ENCODE results near the gene CCR1.

DNA sequence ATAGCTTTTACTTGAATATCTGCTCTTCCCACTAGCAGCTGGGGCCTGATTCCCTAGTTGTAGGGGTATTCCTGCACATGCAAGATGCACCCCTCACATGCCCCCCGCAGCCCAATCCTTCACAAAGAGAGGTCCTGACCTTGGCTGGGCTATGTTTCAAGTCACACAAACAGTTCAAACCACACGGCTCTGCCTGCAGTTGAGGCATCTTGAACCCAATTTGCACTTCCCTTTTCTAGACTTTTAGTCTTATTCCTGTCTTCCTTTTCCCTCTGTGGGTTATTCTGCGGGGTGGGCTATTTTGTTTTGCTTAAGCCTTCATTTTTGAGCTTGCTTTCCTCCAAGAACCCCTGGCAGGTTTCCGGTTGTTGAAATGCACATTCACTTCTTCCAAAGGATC is 13.3 kb upstream of the CCR1 start:
- TF ChIP-seq POLR2A (IDR thresholded peaks at IDR 0.05) = no peak
- TF ChIP-seq, protein P1, sequence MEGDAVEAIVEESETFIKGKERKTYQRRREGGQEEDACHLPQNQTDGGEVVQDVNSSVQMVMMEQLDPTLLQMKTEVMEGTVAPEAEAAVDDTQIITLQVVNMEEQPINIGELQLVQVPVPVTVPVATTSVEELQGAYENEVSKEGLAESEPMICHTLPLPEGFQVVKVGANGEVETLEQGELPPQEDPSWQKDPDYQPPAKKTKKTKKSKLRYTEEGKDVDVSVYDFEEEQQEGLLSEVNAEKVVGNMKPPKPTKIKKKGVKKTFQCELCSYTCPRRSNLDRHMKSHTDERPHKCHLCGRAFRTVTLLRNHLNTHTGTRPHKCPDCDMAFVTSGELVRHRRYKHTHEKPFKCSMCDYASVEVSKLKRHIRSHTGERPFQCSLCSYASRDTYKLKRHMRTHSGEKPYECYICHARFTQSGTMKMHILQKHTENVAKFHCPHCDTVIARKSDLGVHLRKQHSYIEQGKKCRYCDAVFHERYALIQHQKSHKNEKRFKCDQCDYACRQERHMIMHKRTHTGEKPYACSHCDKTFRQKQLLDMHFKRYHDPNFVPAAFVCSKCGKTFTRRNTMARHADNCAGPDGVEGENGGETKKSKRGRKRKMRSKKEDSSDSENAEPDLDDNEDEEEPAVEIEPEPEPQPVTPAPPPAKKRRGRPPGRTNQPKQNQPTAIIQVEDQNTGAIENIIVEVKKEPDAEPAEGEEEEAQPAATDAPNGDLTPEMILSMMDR (IDR thresholded peaks at IDR 0.05) = no peak

Data from adrenal gland (tissue), 5 donors.